NCI-H748 treated with DMSO at 0.1 percent for 48 hours (cell line): ENCODE measurements around the gene MVD.

Experiments
- DNase-seq: peaks from one replicate; lab custom pipeline; 2025; lab: John Stamatoyannopoulos, UW

The MVD gene

DNA sequence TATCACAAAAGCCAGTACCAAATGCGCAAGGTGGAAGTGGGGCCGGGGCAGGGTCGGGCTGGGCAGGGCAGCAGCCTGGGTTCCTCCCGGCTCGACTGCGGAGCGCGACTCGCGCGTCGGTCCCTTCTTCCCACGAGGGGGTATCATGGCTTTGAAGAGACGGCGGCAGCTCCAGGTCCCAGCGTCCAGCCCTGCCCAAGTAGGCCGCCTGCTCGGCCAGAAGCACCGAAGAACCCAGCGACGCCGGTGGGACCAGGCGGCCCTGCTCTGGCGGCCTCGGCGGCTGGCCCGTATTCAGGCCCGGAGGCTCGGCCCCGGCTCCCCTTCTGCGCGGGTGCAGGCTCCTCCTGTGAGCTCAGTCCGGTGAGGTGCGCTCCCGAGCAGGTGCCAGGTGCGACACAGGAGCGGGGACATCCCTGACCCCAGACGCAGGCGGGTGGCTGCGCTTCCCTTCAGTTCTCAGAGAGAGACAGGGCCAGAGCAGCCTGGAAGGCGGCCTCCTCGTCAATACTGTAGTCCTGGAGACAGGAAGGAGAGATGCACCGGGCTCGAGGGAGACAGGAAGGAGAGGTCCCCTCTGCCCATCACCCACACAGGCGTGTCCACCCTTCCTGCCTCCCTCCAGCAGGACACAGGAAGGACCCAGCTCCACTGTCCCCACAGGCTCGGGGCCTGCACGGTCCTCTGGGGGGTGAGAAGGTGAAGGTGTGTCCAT, 34.4 kb upstream of the MVD start:
- no peak for DNase-seq

- DNase-seq, result no peak
Observed at GRCh38 chr16:88696441-88696840, 33.5 kb upstream of the MVD start.

DNA sequence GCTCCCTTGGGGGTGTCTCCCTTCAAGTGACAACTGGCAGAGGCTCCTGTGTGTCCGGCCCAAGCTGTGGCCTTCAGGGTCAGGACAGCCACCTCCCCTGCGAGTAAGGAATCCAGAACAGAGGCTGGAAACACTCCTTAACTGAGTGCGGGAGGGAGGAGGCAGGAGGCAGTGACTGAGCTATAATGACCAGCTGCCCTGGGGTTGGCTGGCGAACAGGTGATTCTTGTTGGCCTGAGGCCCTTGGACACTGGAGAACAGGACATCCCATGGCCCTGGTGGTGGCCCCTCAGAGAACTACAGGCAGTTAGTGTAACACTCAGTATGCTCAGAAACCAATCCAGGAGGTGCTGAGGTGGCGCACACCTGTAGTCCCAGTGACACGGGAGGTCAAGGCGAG, 32.9 kb upstream of the MVD start:
- DNase-seq, result no peak

- no peak for DNase-seq
Observed at GRCh38 chr16:88695218-88695617, 32.3 kb upstream of the MVD start.

DNA sequence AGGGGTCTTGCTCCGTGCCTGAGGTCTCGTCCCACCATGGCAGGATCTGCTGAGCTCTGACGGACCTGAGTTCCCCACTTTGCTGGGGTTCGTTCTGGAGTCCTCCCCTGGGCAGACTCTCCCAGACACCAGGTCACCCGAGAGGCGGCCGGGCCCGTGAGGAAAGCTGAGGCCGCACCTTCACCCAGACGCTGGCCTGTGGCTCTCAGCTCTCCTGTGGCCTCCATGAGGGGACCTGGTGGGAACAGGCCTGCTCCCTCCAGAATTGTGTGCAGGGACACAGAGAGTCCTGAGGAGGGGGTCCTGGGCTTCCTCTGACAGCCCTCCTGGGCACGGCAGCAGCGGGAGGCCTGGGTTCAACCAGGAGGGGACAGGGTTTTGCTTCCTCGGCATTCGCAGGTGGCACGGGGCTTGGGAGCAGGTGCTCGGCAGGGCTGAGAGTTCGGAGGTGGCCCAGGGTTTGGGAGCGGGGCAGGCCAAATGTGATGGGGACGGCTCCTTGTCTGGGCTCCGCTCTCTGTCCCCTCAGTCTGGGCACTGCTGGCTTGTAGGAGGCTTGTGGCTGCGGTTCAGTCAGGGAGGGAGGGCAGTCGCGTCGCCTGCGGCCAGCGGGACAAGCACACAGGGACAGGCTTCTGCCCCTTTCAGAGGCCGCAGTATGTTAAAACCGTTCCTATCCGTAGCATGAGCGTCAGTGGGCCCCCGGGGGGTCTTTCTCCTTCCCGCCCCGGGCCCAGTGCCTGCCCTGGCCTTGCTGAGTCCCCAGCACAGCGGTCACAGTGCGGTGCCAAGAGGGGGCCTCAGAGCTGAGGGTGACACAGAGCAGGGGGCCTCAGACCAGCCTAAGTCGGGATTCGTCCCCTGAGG, 31.6 kb upstream of the MVD start:
- no peak for DNase-seq

DNA sequence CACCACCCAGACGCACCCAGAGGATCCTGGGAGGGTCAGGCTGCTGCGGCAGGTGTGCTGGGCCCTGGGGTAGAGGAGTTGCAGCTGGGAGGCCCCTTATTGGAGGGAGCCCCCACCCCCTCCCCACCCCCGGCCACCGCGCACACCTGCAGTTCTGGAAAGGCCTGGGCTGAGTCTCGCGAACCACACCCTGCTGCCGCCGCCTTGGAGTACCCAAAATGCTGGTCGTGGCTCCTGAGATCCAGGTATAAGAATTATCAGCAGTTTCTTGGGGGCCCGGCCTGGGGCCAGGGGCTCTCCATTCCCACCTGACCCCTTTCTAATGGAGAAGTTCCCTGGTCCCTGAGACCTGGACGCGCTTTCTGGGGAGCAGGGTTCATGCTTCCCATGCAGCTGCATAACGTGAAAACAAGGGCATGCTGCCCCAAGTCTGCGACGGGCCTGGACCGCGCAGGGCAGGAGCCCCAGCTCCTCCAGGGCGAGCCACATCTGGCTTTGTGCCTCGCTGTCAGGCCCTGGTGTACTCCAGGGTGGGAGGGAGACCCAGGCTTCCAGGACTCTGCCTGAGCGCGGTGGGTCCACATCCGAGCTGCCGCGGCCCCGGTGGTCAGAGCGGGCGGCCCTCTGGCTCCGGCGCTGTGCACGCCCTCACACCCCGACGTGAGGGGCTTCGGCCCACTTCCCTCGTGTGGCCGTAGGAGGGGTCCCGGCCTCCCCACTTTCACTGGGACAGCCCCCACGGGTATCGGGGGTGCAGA, 30.7 kb upstream of the MVD start:
- DNase-seq, result no peak

DNA sequence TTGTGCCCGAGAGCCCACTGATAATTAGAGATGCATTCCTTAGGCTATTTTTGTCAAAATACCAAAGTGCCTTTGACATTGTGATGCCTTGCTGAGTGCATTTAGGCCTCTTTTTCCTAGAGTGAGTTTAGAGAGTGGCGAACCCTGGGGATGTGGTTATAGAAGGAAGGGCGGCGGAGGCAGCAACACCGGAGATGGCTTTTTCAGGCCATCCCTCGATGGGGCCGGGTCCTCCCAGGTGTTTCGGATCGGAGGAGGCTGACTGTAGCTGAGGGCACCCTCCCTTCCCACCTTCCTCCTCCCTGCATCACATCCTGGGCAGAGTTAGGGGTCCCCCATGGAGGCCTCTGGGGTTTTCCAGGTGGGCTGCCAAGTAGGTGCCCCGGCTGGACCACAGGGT, 30.0 kb upstream of the MVD start:
- DNase-seq, result no peak

DNA sequence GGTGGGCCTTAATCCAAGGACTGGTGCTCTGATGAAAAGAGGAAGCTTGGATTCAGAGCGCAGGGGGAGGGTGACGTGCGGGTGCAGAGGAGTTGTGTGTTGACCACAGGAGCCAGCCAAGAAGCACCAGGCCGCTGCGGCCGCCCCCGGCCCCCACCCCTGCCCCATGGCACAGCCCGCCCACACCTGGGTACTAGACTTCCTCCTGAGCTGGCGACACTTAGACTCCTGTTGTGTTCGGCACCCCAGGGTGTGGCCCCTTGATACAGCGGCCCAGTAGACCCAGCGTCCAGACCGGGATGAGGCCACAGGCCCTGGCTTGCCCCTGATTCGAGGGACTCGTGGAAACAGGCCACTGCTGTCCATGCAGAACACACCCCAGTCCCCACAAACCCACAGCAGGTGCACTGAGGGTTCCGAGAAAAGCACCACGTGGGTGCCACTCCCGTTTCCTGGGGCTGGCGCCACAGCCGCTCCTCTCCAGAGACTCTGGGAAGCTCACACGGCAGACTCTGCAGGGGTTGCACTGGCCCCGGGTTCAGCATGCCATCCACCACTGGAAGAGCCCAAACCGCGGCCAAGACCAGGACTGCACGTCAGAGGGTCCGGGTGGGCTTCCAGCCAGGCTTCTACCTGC, 29.2 kb upstream of the MVD start:
- DNase-seq, result no peak

DNA sequence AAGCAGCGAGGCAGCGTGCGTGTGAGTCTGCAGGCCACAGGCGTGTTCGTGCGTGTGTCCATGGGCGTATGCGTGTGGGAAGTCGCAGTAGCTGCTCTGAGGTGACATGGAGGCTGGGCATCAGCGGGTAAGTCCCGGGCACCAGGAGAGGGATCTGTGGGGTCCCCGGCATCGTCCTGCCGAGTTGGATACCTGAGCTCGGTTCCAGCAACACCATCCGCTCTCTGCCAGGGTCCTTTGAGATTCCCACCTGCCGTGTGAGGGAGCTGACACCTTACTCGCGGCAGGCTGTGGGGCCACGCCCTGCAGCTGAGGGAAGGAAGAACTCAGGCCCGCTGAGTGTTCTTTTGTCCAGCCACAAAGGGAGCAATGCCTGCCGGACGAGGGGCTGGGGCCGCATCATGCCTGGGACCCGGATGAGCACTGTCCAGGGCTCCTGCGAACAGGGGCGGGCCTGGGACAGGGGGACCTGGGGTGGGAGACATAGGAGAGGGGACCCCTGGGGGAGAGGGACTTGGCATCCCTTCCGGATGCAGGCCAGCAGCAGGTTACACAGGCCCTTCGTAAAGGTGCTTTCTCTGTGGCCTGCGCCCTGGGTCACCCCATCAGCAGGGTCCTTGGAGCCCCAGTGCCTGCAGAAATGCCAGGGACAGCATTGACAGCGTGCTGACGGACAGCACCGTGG, 28.4 kb upstream of the MVD start:
- DNase-seq, result no peak

DNA sequence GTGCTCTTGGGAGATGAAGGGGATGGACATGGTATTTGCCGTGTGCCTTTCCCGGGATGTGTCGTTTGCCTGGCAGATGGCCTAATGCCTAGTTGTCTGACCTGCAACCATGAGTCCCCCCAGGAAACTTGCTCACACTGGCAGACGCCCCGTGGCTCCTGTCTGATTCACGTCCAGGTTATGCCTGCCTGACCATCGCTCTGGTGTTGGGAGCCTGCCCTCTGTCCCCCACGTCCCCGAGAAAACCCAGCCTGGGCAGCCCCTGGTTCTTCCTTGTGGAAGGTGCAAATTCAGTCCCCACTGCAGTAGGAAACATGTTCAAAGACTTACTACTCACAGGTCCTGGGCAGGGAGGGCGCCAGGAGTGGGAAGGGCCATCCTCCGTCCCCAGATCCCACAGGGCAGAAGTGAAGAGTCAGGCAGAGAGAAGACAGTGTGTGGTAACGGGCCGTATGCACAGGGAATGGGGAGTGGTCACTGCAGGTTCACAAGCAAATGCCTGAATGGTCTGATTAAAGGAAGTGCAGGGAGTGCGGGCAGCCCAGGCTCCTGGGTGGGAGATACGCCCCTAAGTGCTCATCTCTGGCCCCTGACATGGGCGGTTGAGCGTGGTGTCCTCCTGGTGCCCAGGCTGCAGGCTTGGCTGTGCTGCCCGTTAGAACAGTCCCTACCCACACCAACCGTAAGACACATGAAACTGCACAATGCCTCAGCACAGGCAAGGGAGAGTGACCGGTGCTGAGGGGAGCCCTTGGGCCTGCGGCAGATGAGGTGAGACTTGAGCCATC, 27.6 kb upstream of the MVD start:
- DNase-seq, result no peak

DNA sequence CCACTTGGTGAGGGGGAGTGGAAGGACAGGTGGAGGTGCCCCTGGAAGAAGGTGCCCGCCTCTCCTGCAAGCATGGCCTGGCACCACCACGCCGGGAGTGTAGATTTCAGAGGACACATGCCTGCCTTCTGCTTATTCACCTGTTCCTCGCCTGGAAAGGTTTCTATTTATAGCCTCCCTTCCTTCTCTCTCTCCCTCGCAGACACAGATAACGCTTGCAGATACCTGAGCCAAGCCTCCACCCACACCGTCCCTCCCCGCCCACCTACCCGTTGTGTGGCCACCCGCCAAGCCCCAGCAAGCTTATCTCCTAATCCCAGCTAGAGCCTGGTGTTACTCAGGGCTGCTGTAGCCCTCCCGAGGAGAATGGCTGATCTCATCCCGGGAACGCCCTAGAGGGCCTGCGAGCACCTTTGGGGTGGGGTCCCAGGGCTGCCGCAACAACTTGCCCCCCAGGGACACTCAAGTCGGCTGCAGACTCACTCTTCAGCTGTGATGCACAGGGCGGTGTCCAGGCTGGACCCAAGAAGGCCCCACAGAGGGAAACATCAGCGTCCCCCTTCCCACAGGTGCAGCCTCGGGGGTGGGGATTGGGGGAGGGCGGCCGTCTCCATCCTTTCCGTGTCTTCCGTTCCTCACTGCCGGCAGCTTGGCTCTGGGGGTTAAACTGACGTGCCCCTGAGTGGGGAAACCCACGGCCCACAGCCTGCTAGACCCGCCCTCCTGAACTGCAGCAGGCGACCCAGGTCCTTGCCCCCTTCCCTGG, 25.3 kb upstream of the MVD start:
- no peak for DNase-seq

GRCh38 chr16:88687676-88688012, 24.8 kb upstream of the MVD start:
- DNase-seq, result no peak

- no peak for DNase-seq
Observed at GRCh38 chr16:88687254-88687576, 24.3 kb upstream of the MVD start.

- peak; percentile 37 for DNase-seq
Observed at GRCh38 chr16:88686439-88687253, 23.8 kb upstream of the MVD start, which contains the start of gene SNAI3. Gene SNAI3, minus strand, starts transcription at chr16:88686507. Its CDS starts 101 bp downstream, at chr16:88686406.

DNA sequence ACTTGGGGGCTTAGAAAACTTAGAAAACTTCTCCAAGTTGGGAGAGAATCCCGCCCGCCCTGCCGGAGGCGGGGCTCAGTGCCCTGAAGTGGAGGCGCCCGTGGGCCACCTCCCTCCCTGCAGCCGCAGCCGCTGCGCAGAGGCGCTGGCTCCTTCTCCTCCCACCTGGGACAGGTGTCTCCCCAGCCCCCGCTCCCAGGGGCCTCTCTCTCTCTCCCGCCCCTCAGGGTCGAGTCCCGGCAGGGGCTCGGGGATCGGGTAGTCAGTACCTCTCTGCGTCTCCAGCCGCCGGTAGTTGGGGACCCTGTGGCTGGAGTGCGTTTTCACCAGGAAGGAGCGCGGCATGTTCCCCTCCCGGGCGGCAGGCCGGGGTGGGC, 23.2 kb upstream of the MVD start:
- no peak for DNase-seq

DNA sequence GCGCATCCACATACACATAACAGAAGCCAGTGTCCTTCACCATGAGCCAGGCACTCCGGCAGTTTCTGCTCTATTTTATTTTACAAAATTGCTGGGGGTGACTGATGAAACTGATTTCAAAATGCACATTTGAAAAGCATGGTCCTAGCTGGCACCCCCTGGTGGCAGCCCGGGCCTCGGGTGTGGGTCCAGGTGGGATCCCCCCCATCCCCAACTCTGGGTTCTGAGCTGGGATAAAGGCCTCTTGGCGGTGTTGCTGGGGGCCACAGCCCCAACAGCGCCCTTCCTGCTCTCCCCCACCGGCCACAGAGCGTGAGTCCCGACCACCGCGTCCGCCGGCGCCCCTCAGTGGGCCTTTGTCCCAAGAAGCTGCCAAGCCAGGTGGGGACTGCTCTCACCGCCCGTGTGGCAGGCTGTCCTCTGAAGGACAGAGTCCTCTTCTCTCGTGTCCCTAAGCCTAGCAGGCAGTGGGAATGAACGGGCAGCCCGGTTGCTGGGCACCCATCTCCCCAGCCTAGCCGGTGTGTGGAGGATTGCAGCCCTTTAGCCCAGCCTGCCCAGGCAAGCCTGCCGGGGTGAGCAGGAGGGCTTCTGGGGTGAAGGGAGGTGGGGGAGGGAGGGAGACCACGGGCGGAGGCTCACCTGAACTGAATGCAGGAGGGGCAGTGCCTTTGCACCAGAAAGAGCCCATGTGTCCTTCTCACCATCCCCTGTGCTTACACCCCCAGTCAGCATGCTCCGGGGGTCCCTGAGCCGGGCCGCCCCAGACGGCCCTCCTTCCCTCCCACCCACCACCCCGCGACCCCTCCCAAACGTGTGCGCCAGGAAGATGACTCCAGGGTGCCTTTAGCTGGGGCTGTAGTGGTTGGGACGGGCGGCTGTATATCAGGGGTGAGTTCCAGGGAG, 22.5 kb upstream of the MVD start:
- no peak for DNase-seq

DNA sequence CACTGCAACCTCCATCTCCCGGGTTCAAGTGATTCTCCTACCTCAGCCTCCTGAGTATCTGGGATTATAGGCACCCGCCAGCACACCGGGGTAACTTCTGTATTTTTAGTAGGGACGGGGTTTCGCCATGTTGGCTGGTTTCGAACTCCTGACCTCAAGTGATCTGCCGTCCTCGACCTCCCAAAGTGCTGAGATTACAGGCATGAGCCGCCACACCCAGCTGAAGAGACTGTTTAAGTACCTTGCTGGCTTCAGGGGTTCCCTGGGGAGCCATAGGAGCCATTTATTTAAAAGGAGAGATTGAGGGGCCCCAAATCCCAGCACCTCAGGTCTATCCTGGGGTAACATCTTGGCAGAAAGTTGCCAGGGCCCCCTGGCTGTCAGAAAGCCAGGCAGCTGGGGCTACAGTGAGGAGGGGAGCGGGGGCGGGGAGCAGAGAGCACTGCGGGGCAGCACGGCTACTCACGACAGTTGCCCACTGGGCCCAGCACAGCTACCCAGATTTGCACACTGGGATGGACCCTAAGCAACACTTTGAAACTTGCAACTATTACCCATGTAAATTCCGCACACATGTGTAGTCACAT, 21.8 kb upstream of the MVD start:
- DNase-seq, result no peak
